ENCODE measurements around the gene APBA2.

- no peak for TF ChIP-seq CTCF (IDR thresholded peaks at IDR 0.05; ENCODE audit: low read length)
- TF ChIP-seq EZH2phosphoT487 (IDR thresholded peaks at IDR 0.05; ENCODE audit: low read length) = no peak
Observed at GRCh38 chr15:28889346-28889745, 3.6 kb downstream of the APBA2 start.

Measured in MM.1S (cell line).